GM12878 (cell line): ENCODE measurements around the gene CFLAR. TPM values are rescaled to one million over a fixed set of nuclear protein-coding genes. Genes with fewer than 3 reads are reported as not detected.

ENCODE experiments used
- BMI1 ChIP-seq: fragments of 450-650 bp; IDR thresholded peaks from 2 replicates; pipeline ENCODE4 v1.6.1; 2016; ENCODE audit warnings: mild to moderate bottlenecking, moderate library complexity, borderline replicate concordance
- BRCA1 ChIP-seq: IDR thresholded peaks from 2 replicates; pipeline ENCODE4 v1.6.1; 2011; ENCODE audit warnings: low read depth, low read length, improper control_type of control experiment
- CHD2 ChIP-seq: IDR thresholded peaks from 2 replicates; pipeline ENCODE4 v1.6.1; 2011; ENCODE audit warnings: low read depth, low read length, improper control_type of control experiment, borderline replicate concordance
- EED ChIP-seq: sonication (generic); IDR thresholded peaks from 2 replicates; pipeline ENCODE4 v1.6.1; 2016; ENCODE audit warnings: antibody characterized with exemption, low read depth
- HDGF ChIP-seq: fragments of 450-650 bp; IDR thresholded peaks from 2 replicates; pipeline ENCODE4 v1.6.1; 2016; ENCODE audit warnings: antibody characterized with exemption
- HSF1 ChIP-seq: fragments of 150-350 bp; IDR thresholded peaks from 2 replicates; pipeline ENCODE4 v1.6.1; 2014; ENCODE audit warnings: mild to moderate bottlenecking, low read depth, low read length
- KLF5 ChIP-seq: fragments of 450-650 bp; IDR thresholded peaks from 2 replicates; pipeline ENCODE4 v1.6.1; 2014; ENCODE audit warnings: mild to moderate bottlenecking; ENCODE audit not compliant: partially characterized antibody
- MEF2A ChIP-seq: IDR thresholded peaks from 2 replicates; pipeline ENCODE4 v1.6.1; 2011; ENCODE audit warnings: low read depth, mild to moderate bottlenecking, low read length, moderate library complexity; ENCODE audit not compliant: insufficient read depth
- MTA2 ChIP-seq: fragments of 450-650 bp; IDR thresholded peaks from 2 replicates; pipeline ENCODE4 v1.6.1; 2016; ENCODE audit warnings: low read depth, mild to moderate bottlenecking, moderate library complexity
- MYB ChIP-seq: fragments of 150-350 bp; IDR thresholded peaks from 2 replicates; pipeline ENCODE4 v1.6.1; 2014; ENCODE audit warnings: mild to moderate bottlenecking, low read depth, low read length, borderline replicate concordance
- POLR2A ChIP-seq: IDR thresholded peaks from 2 replicates; pipeline ENCODE4 v1.6.1; 2011; ENCODE audit warnings: low read depth, mild to moderate bottlenecking, low read length
- POLR2AphosphoS2 ChIP-seq: IDR thresholded peaks from 2 replicates; pipeline ENCODE4 v1.6.1; 2011; ENCODE audit warnings: low read depth, mild to moderate bottlenecking, low read length, improper control_type of control experiment, moderate library complexity
- POLR2AphosphoS5 ChIP-seq: IDR thresholded peaks from 2 replicates; pipeline ENCODE4 v1.6.1; 2011; ENCODE audit warnings: mild to moderate bottlenecking, low read length, inconsistent platforms
- RAD51 ChIP-seq: fragments of 450-650 bp; IDR thresholded peaks from 2 replicates; pipeline ENCODE4 v1.6.1; 2016; ENCODE audit warnings: moderate library complexity, mild to moderate bottlenecking, inconsistent platforms
- RELA ChIP-seq: fragments of 450-650 bp; IDR thresholded peaks from 2 replicates; pipeline ENCODE4 v1.8.0; 2014; ENCODE audit warnings: borderline replicate concordance; ENCODE audit not compliant: partially characterized antibody
- SMARCA5 ChIP-seq: fragments of 450-650 bp; IDR thresholded peaks from 2 replicates; pipeline ENCODE4 v1.6.1; 2017; ENCODE audit warnings: mild to moderate bottlenecking
- SMC3 ChIP-seq: IDR thresholded peaks from 2 replicates; pipeline ENCODE4 v1.6.1; 2011; ENCODE audit warnings: low read length, improper control_type of control experiment, borderline replicate concordance
- SREBF2 ChIP-seq: IDR thresholded peaks from 2 replicates; pipeline ENCODE4 v1.6.1; 2012; ENCODE audit warnings: mild to moderate bottlenecking, low read length
- ZNF384 ChIP-seq: IDR thresholded peaks from 2 replicates; pipeline ENCODE4 v1.6.1; 2012; ENCODE audit warnings: low read depth, mild to moderate bottlenecking, low read length, improper control_type of control experiment, borderline replicate concordance
- ZNF592 ChIP-seq: fragments of 450-650 bp; IDR thresholded peaks from 2 replicates; pipeline ENCODE4 v1.6.1; 2017; ENCODE audit warnings: mild to moderate bottlenecking, moderate library complexity
- polyA plus RNA-seq, 11 experiments: library from polyadenylated mRNA; depleted of rRNA in 4 of 11; unstranded in 6 of 11; stranded (reverse) in 5 of 11; fragments of >200 nt; fragmentation: Nextera tagmentation in 4 of 11; fragmentation: Illumina TruSeq in 1 of 11; extraction: Ambion mirVana in 4 of 11; extraction: Trizol in 1 of 11; gene quantifications; 1 replicate in 1 of 11; 2 replicates in 10 of 11; pipeline versions ENCODE4 v1.2.1 to v1.2.3, GENCODE V29; 2011 to 2016; ENCODE audit warnings: inconsistent platforms in 2 of 11, missing spikeins in 2 of 11, low read depth in 1 of 11
- total RNA-seq, 4 experiments: library from RNA; depleted of rRNA in 3 of 4; stranded (reverse); fragments of >200 nt in 3 of 4; fragmentation: Illumina TruSeq in 1 of 4; extraction: Trizol in 1 of 4; gene quantifications; 2 replicates each; pipeline versions ENCODE4 v1.2.1 to v1.2.3, GENCODE V29; 2013 to 2021
- TF ChIP-seq, protein P1 (sequence below), 3 experiments: IDR thresholded peaks in 2 of 3; conservative IDR thresholded peaks in 1 of 3; 2 replicates each; pipeline ENCODE4 v1.5.1; 2011; ENCODE audit warnings: low read depth in 3 of 3, low read length in 3 of 3, mild to moderate bottlenecking in 3 of 3, control low read depth in 2 of 3, moderate library complexity in 2 of 3, inconsistent platforms in 1 of 3, mixed read lengths in 1 of 3; ENCODE audit not compliant: control insufficient read depth in 2 of 3, insufficient read depth in 1 of 3; ENCODE audit errors: extremely low read depth in 1 of 3
- TF ChIP-seq, protein P2 (sequence below): IDR thresholded peaks from 2 replicates; pipeline ENCODE4 v1.6.1; 2011; ENCODE audit warnings: mild to moderate bottlenecking, low read depth, low read length, moderate library complexity; ENCODE audit not compliant: insufficient replicate concordance

Gene CFLAR
- total and polyA plus RNA-seq, 10 of the 15 experiments (the other 5 are each of a cell fraction or from before 2014, with no cell fraction given): 80.6 to 181 (median 101) TPM

DNA sequence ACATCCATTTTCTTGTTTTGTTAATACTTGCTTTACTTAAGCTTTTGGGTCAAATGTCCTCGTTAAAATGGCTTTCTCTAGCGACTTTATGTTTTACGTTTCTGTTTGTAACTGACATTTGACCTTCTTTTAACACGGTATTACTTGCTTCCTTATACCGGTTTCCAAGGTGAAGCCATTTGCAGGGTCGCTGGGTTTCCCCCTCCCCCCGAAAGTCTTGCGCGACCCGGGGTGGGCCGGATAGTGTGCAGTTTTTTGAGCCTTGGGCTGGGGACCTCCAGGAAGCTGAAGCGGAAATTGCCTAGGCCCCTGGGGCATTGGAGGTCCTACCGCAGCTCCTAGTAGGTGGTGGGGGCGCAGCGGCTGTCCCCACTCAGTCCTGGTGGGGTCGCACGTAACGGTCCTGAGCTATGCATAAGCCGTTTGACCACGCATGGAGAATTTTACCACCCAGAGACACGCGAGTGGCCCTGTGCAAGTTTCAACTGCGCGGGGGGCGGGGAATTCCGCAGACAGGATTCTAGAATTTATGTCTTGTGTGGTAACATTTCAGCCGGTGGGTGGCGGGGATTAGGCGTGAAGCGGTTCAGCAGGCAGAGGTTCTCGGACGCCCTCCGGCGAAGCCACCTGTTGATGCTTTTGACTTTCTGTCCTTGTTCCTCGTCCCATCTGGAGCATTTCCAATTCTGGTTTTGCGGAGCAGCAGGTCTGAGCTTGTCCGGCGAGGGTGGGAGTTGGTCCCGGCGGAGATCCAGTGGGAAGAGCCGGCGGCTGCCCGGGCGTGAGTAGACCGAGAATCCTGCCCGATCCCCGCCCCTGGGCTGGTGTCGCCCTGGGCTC, 2.4 kb downstream of the CFLAR start (continued):
- TF ChIP-seq, protein P1, sequence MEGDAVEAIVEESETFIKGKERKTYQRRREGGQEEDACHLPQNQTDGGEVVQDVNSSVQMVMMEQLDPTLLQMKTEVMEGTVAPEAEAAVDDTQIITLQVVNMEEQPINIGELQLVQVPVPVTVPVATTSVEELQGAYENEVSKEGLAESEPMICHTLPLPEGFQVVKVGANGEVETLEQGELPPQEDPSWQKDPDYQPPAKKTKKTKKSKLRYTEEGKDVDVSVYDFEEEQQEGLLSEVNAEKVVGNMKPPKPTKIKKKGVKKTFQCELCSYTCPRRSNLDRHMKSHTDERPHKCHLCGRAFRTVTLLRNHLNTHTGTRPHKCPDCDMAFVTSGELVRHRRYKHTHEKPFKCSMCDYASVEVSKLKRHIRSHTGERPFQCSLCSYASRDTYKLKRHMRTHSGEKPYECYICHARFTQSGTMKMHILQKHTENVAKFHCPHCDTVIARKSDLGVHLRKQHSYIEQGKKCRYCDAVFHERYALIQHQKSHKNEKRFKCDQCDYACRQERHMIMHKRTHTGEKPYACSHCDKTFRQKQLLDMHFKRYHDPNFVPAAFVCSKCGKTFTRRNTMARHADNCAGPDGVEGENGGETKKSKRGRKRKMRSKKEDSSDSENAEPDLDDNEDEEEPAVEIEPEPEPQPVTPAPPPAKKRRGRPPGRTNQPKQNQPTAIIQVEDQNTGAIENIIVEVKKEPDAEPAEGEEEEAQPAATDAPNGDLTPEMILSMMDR (IDR thresholded peaks at IDR 0.05 in 2 of 3, conservative IDR thresholded peaks at IDR 0.05 in 1 of 3; ENCODE audit: control insufficient read depth in 2 of 3, extremely low read depth in 1 of 3, insufficient read depth in 1 of 3, low read depth in 3 of 3, low read length in 3 of 3): peak; percentile 37 to 65 (median 42)
- TF ChIP-seq ZNF592 (peak; percentile 76; the same call in 1 of the 2 replicates), ZNF384 (no peak; the same call in 1 of the 2 replicates), MYB (peak; percentile 91), KLF5 (peak; percentile 73), HDGF (no peak), MTA2 (peak; percentile 94), BRCA1 (no peak), POLR2AphosphoS5 (peak; percentile 84), RAD51 (0 out of 2 replicates have a peak, but pooled peaks have one; percentile 17), EED (peak; percentile 93; the same call in 1 of the 2 replicates), POLR2AphosphoS2 (no peak), BMI1 (peak; percentile 63), HSF1 (no peak), POLR2A (peak; percentile 83), SMARCA5 (peak; percentile 92; the same call in 1 of the 2 replicates), SMC3 (peak; percentile 52), CHD2 (peak; percentile 87), SREBF2 (no peak), RELA (peak; percentile 97), MEF2A (peak; percentile 74)
- TF ChIP-seq, protein P2, sequence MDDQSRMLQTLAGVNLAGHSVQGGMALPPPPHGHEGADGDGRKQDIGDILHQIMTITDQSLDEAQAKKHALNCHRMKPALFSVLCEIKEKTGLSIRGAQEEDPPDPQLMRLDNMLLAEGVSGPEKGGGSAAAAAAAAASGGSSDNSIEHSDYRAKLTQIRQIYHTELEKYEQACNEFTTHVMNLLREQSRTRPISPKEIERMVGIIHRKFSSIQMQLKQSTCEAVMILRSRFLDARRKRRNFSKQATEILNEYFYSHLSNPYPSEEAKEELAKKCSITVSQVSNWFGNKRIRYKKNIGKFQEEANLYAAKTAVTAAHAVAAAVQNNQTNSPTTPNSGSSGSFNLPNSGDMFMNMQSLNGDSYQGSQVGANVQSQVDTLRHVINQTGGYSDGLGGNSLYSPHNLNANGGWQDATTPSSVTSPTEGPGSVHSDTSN: no peak
